Prostate gland (tissue), 2 donors: ENCODE results near the gene SYNGR1. TPM values are rescaled to one million over a fixed set of nuclear protein-coding genes. Genes with fewer than 3 reads are reported as not detected.

ENCODE experiments used
- DNase-seq: peaks from one replicate; pipeline ENCODE4 v3.0.0-alpha.2; 2019; ENCODE audit warnings: low spot score
- H3K27ac ChIP-seq, 2 donors: fragments of 200-600 bp; sonication (generic); 2 replicates each; pipeline ENCODE4 v1.5.1; 2017 to 2019
- H3K27me3 ChIP-seq: fragments of 200-600 bp; sonication (generic); replicated peaks from 2 replicates; pipeline ENCODE4 v1.5.1; 2019; ENCODE audit not compliant: insufficient read depth
- H3K36me3 ChIP-seq, 2 donors: fragments of 200-600 bp; sonication (generic); 1 replicate in 1 of 2; 2 replicates in 1 of 2; pipeline versions ENCODE4 v1.5.1 to v1.8.1; 2017 to 2019
- H3K4me1 ChIP-seq: fragments of 200-600 bp; sonication (generic); replicated peaks from 2 replicates; pipeline ENCODE4 v1.5.1; 2019
- H3K4me3 ChIP-seq, 2 donors: fragments of 200-600 bp; sonication (generic); 2 replicates each; pipeline ENCODE4 v1.5.1; 2017 to 2019
- H3K9me3 ChIP-seq: fragments of 200-600 bp; sonication (generic); 2 replicates; pipeline ENCODE4 v1.5.1; 2017
- POLR2A ChIP-seq: fragments of 450-650 bp; IDR thresholded peaks from one replicate; pipeline ENCODE4 v1.6.1; 2016; ENCODE audit warnings: antibody characterized with exemption, mild to moderate bottlenecking
- POLR2AphosphoS5 ChIP-seq: sonication (generic); formaldehyde crosslinking; IDR thresholded peaks from one replicate; pipeline ENCODE4 v1.6.1; 2017; ENCODE audit warnings: antibody characterized with exemption
- WGBS: methylation state at CpG from one replicate; pipeline ENCODE4 v1.1.5; 2018; 5-methylcytosine and 5-hydroxymethylcytosine counted together
- intact Hi-C: fragments of 100-400 bp; cut with DNase I; formaldehyde crosslinking; loops from one replicate; pipeline ENCODE4 v1.14.2; 2022
- total RNA-seq, 2 donors: library from RNA; depleted of rRNA; stranded (reverse); fragments of >200 nt; gene quantifications; one replicate each; pipeline ENCODE4 v1.1.0, GENCODE V29; 2016
- TF ChIP-seq, protein P1 (sequence below), 4 experiments: fragments of 200-600 bp in 2 of 4; fragments of 450-650 bp in 2 of 4; sonication (generic) in 2 of 4; IDR thresholded peaks; 1 replicate in 3 of 4; 2 replicates in 1 of 4; pipeline ENCODE4 v1.5.1; 2016 to 2019; ENCODE audit warnings: antibody characterized with exemption in 4 of 4, mild to moderate bottlenecking in 2 of 4, moderate library complexity in 2 of 4

The SYNGR1 gene
- total RNA-seq, 2 donors from 2014 or later: 38.3 to 43.8 TPM

DNA sequence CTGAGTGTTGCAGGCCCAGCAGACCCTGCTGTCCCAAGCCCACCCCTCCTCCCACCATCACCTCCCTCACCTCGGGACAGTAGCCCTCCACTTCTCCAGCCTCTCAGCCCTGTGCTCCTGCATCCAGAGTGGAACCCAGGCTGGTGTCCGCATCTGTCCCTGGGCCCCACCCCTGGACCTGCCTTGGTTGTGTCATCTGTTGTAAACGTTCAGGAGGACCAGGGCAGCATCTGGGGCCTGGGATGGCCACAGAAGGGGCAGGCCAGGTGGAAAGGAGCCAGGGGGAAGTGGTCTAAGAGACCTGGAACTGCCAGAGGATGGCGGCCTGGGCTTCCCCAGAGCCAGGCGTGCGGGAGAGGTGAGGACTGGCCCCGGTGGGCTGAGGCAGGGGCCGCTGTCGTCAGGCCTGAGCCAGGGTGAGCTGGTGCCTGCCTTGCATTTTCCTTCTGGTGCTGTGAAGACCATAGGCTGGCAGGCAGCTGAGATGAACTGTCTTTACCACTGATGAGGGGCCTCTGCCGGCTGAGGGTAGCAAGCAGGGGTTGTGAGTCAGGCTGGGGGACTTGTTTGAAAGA, 80.9 kb downstream of the SYNGR1 start:
- peaks cover 9 to 13% of the 10 kb centered on the region in 2 donors for H3K36me3 ChIP-seq
- 74% methylated on average over 9 of the region's 10 CpGs for WGBS

DNA sequence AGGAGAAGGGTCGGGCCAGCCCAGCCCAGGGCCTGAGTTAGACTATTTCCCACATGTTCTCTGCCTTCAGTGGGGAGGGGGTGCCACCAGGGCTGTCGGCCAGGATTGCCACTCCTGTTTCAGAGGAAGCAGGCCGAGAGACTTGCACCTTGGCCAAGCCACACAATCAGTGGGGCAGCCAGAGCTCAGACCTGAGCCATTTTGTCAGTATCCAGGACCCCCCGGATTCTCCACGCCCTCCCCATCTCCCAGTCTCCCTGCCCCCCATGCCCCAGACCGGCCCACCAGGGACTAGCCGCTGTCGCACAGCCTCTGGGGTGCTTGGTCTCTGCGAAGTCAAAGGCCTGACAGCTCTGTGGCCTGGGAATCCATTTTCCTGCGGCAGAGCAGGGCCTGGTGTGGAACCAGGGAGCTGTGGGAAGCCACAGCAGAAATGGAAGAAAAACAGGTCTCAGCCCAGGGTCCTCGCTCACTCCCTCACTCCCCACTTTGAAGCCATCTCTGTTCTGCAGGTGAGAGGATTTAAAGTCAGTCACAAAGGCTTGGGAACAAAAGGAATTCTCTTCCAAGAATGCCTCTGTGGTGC, 81.5 kb downstream of the SYNGR1 start:
- no peaks in the 10 kb centered on the region for H3K4me1 ChIP-seq
- H3K27ac ChIP-seq: peak overlapping the region; percentile 22 to 27
- no peak for DNase-seq
- TF ChIP-seq POLR2AphosphoS5 (no peak), POLR2A (no peak)
- TF ChIP-seq, protein P1, sequence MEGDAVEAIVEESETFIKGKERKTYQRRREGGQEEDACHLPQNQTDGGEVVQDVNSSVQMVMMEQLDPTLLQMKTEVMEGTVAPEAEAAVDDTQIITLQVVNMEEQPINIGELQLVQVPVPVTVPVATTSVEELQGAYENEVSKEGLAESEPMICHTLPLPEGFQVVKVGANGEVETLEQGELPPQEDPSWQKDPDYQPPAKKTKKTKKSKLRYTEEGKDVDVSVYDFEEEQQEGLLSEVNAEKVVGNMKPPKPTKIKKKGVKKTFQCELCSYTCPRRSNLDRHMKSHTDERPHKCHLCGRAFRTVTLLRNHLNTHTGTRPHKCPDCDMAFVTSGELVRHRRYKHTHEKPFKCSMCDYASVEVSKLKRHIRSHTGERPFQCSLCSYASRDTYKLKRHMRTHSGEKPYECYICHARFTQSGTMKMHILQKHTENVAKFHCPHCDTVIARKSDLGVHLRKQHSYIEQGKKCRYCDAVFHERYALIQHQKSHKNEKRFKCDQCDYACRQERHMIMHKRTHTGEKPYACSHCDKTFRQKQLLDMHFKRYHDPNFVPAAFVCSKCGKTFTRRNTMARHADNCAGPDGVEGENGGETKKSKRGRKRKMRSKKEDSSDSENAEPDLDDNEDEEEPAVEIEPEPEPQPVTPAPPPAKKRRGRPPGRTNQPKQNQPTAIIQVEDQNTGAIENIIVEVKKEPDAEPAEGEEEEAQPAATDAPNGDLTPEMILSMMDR (IDR thresholded peaks at IDR 0.05): no peak
- no peaks in the 10 kb centered on the region for H3K9me3 ChIP-seq
- intact Hi-C loops: no loop called here
- peaks cover 9 to 13% of the 10 kb centered on the region in 2 donors for H3K36me3 ChIP-seq
- no peaks in the 10 kb centered on the region for H3K27me3 ChIP-seq
- 79% methylated on average over 11 of the region's 11 CpGs for WGBS
- no peak overlapping the region for H3K4me3 ChIP-seq

More for the DNA sequence above, 80.9 kb downstream of the SYNGR1 start:
- no peak for DNase-seq
- H3K4me3 ChIP-seq: no peak overlapping the region
- no peaks in the 10 kb centered on the region for H3K4me1 ChIP-seq
- intact Hi-C loops: no loop called here
- no peaks in the 10 kb centered on the region for H3K27me3 ChIP-seq
- TF ChIP-seq, protein P1 (IDR thresholded peaks at IDR 0.05): no peak
- no peak for TF ChIP-seq POLR2AphosphoS5
- no peak for TF ChIP-seq POLR2A
- H3K9me3 ChIP-seq: no peaks in the 10 kb centered on the region
- no peak overlapping the region for H3K27ac ChIP-seq

DNA sequence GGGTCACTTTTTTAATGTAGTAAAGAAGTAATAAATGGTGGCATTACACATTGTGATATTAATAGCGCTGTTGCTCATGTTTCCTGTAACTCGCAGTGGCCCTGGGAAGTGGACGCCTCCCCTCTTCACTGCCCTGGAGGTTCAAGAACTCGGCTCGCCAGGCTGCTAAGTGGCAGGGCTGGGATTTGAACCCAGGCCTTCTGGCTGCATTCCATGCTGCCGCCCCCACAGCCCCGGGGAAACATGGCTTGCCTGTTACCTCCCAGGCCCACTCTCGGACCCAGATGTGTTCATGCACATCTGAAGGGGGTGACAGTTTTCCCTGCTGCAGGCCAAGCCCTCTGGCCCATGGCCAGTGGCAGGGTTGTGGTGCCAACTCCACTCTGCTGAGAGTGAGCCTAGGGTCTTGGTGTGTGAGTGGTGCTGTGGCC, 82.0 kb downstream of the SYNGR1 start:
- TF ChIP-seq POLR2AphosphoS5 (no peak), POLR2A (no peak)
- TF ChIP-seq, protein P1 (IDR thresholded peaks at IDR 0.05): no peak
- H3K9me3 ChIP-seq: no peaks in the 10 kb centered on the region
- H3K4me3 ChIP-seq: no peak overlapping the region
- H3K4me1 ChIP-seq: no peaks in the 10 kb centered on the region
- peak overlapping the region; percentile 22 to 27 for H3K27ac ChIP-seq
- no peak for DNase-seq
- H3K27me3 ChIP-seq: no peaks in the 10 kb centered on the region
- WGBS: 67% methylated on average over 8 of the region's 8 CpGs
- intact Hi-C loops: no loop called here
- H3K36me3 ChIP-seq: peaks cover 9 to 10% of the 10 kb centered on the region in 2 donors

DNA sequence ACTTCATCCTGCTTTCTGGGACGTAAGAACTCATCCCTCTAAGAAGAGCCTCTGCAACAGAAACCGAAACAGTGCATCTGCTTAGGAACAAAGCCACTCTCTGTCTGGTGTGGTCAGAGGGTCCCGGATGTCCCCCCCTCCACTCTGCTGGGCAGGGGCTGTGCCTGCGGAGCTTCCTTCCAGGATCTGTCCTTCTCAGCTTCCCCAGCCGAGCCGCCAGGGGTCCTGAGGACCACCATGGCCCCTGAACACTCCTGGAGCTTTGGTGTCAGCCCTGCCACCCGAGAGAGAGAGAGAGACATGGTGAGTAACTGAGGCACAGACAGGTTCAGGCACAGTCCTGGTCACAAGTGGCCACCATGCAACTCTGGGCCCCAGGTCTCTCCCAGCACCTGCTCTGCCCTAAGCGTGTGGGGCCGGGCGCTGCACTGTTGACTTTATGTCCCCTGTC, 82.6 kb downstream of the SYNGR1 start:
- Histone ChIP-seq H3K27ac (peak overlapping the region in 1 of 2 donors; percentile 22), H3K27me3 (no peaks in the 10 kb centered on the region), H3K4me1 (no peaks in the 10 kb centered on the region), H3K36me3 (peaks cover 5 to 9% of the 10 kb centered on the region in 2 donors), H3K4me3 (no peak overlapping the region), H3K9me3 (no peaks in the 10 kb centered on the region)
- WGBS: 84% methylated on average over 10 of the region's 10 CpGs
- DNase-seq: no peak
- intact Hi-C loops: no loop called here
- TF ChIP-seq POLR2AphosphoS5: no peak
- TF ChIP-seq, protein P1 (IDR thresholded peaks at IDR 0.05): no peak
- no peak for TF ChIP-seq POLR2A
